IgD-negative memory B cell (primary cell): ENCODE results near the gene PTPRG. TPM values are rescaled to one million over a fixed set of nuclear protein-coding genes. Genes with fewer than 3 reads are reported as not detected.
A peak's percentile ranks its signal among the peaks of the same experiment; 100 is the strongest.

Source experiments
- H3K27ac Mint-ChIP-seq, 3 donors: one replicate each; pipeline ENCODE4 v1.8.0; 2020 to 2022; ENCODE audit warnings: mild to moderate bottlenecking in 3 of 3, mixed read lengths in 3 of 3, moderate library complexity in 1 of 3
- H3K27me3 Mint-ChIP-seq: one replicate; pipeline ENCODE4 v1.8.0; 2021; ENCODE audit warnings: mixed read lengths
- H3K36me3 Mint-ChIP-seq: one replicate; pipeline ENCODE4 v1.8.0; 2020; ENCODE audit warnings: mild to moderate bottlenecking, mixed read lengths
- H3K4me1 Mint-ChIP-seq, 3 donors: one replicate each; pipeline ENCODE4 v1.8.0; 2020 to 2022; ENCODE audit warnings: mixed read lengths in 3 of 3, mild to moderate bottlenecking in 1 of 3
- H3K4me3 Mint-ChIP-seq, 4 donors: one replicate each; pipeline ENCODE4 v1.8.0; 2020 to 2022; ENCODE audit warnings: mild to moderate bottlenecking in 4 of 4, mixed read lengths in 4 of 4, moderate library complexity in 3 of 4
- H3K9me3 Mint-ChIP-seq, 3 donors: one replicate each; pipeline ENCODE4 v1.8.0; 2020 to 2021; ENCODE audit warnings: mixed read lengths in 3 of 3, mild to moderate bottlenecking in 1 of 3
- polyA plus RNA-seq: library from polyadenylated mRNA; unstranded; fragments of 300-500 nt; fragmentation: Illumina TruSeq; gene quantifications from one replicate; pipeline ENCODE4 v1.2.3, GENCODE V29; 2021

The PTPRG gene
- polyA plus RNA-seq, 1 donor from 2014 or later: 1.9 TPM

GRCh38 chr3:61593446-61594029, 32.2 kb downstream of the PTPRG start:
- H3K36me3 Mint-ChIP-seq: no peaks in the 10 kb centered on the region
- H3K4me3 Mint-ChIP-seq: no peak overlapping the region
- no peaks in the 10 kb centered on the region for H3K4me1 Mint-ChIP-seq
- H3K9me3 Mint-ChIP-seq: peaks cover 0 to 3% (median 0%) of the 10 kb centered on the region in 3 donors
- H3K27me3 Mint-ChIP-seq: peaks cover 5% of the 10 kb centered on the region
- H3K27ac Mint-ChIP-seq: no peak overlapping the region

- no peaks in the 10 kb centered on the region for H3K36me3 Mint-ChIP-seq
- H3K4me3 Mint-ChIP-seq: no peak overlapping the region
- H3K9me3 Mint-ChIP-seq: peaks cover 0 to 3% (median 0%) of the 10 kb centered on the region in 3 donors
- H3K27me3 Mint-ChIP-seq: peaks cover 5% of the 10 kb centered on the region
- no peaks in the 10 kb centered on the region for H3K4me1 Mint-ChIP-seq
- H3K27ac Mint-ChIP-seq: no peak overlapping the region
Observed at GRCh38 chr3:61594144-61594963, 33.0 kb downstream of the PTPRG start.

- peaks cover under 1% of the 10 kb centered on the region for H3K27me3 Mint-ChIP-seq
- H3K36me3 Mint-ChIP-seq: no peaks in the 10 kb centered on the region
- no peak overlapping the region for H3K27ac Mint-ChIP-seq
- H3K9me3 Mint-ChIP-seq: no peaks in the 10 kb centered on the region
- H3K4me1 Mint-ChIP-seq: no peaks in the 10 kb centered on the region
- H3K4me3 Mint-ChIP-seq: no peak overlapping the region
Observed at GRCh38 chr3:61594964-61595285, 33.6 kb downstream of the PTPRG start.

- H3K27me3 Mint-ChIP-seq: no peaks in the 10 kb centered on the region
- H3K9me3 Mint-ChIP-seq: no peaks in the 10 kb centered on the region
- no peaks in the 10 kb centered on the region for H3K36me3 Mint-ChIP-seq
- H3K4me1 Mint-ChIP-seq: no peaks in the 10 kb centered on the region
- H3K4me3 Mint-ChIP-seq: no peak overlapping the region
- H3K27ac Mint-ChIP-seq: no peak overlapping the region
Observed at GRCh38 chr3:61595288-61595687, 33.9 kb downstream of the PTPRG start.

- Mint-ChIP-seq H3K9me3 (no peaks in the 10 kb centered on the region), H3K27ac (no peak overlapping the region)
Observed at GRCh38 chr3:61595826-61596225, 34.5 kb downstream of the PTPRG start.

GRCh38 chr3:61597906-61598305, 36.5 kb downstream of the PTPRG start:
- H3K4me3 Mint-ChIP-seq: no peak overlapping the region
- no peaks in the 10 kb centered on the region for H3K36me3 Mint-ChIP-seq
- peaks cover 0 to 2% (median 0%) of the 10 kb centered on the region in 3 donors for H3K9me3 Mint-ChIP-seq
- H3K27ac Mint-ChIP-seq: no peak overlapping the region
- no peaks in the 10 kb centered on the region for H3K27me3 Mint-ChIP-seq
- H3K4me1 Mint-ChIP-seq: no peaks in the 10 kb centered on the region

More at GRCh38 chr3:61595826-61596225, 34.5 kb downstream of the PTPRG start:
- Mint-ChIP-seq H3K36me3 (no peaks in the 10 kb centered on the region), H3K27me3 (no peaks in the 10 kb centered on the region), H3K4me3 (no peak overlapping the region), H3K4me1 (no peaks in the 10 kb centered on the region)

- H3K27me3 Mint-ChIP-seq: no peaks in the 10 kb centered on the region
- H3K4me1 Mint-ChIP-seq: no peaks in the 10 kb centered on the region
- peaks cover 0 to 2% (median 0%) of the 10 kb centered on the region in 3 donors for H3K9me3 Mint-ChIP-seq
- no peaks in the 10 kb centered on the region for H3K36me3 Mint-ChIP-seq
- no peak overlapping the region for H3K27ac Mint-ChIP-seq
- H3K4me3 Mint-ChIP-seq: no peak overlapping the region
Observed at GRCh38 chr3:61600195-61600594, 38.8 kb downstream of the PTPRG start.

- H3K27me3 Mint-ChIP-seq: no peaks in the 10 kb centered on the region
- no peak overlapping the region for H3K27ac Mint-ChIP-seq
- no peaks in the 10 kb centered on the region for H3K36me3 Mint-ChIP-seq
- H3K4me1 Mint-ChIP-seq: no peaks in the 10 kb centered on the region
- no peak overlapping the region for H3K4me3 Mint-ChIP-seq
- peaks cover 0 to 5% (median 0%) of the 10 kb centered on the region in 3 donors for H3K9me3 Mint-ChIP-seq
Observed at GRCh38 chr3:61601831-61602230, 40.5 kb downstream of the PTPRG start.

- peaks cover 0 to 5% (median 0%) of the 10 kb centered on the region in 3 donors for H3K9me3 Mint-ChIP-seq
- H3K27ac Mint-ChIP-seq: no peak overlapping the region
- no peaks in the 10 kb centered on the region for H3K36me3 Mint-ChIP-seq
- peak overlapping the region in 1 of 4 donors; percentile 28 for H3K4me3 Mint-ChIP-seq
- H3K4me1 Mint-ChIP-seq: no peaks in the 10 kb centered on the region
- H3K27me3 Mint-ChIP-seq: no peaks in the 10 kb centered on the region
Observed at GRCh38 chr3:61602466-61602865, 41.1 kb downstream of the PTPRG start.

- no peaks in the 10 kb centered on the region for H3K36me3 Mint-ChIP-seq
- no peaks in the 10 kb centered on the region for H3K27me3 Mint-ChIP-seq
- peaks cover 0 to 5% (median 0%) of the 10 kb centered on the region in 3 donors for H3K9me3 Mint-ChIP-seq
- no peak overlapping the region for H3K4me3 Mint-ChIP-seq
- no peaks in the 10 kb centered on the region for H3K4me1 Mint-ChIP-seq
- H3K27ac Mint-ChIP-seq: no peak overlapping the region
Observed at GRCh38 chr3:61605589-61606175, 44.3 kb downstream of the PTPRG start.

GRCh38 chr3:61606196-61606595, 44.8 kb downstream of the PTPRG start:
- no peaks in the 10 kb centered on the region for H3K4me1 Mint-ChIP-seq
- no peaks in the 10 kb centered on the region for H3K36me3 Mint-ChIP-seq
- H3K27me3 Mint-ChIP-seq: no peaks in the 10 kb centered on the region
- H3K9me3 Mint-ChIP-seq: peaks cover 0 to 5% (median 0%) of the 10 kb centered on the region in 3 donors
- no peak overlapping the region for H3K27ac Mint-ChIP-seq
- no peak overlapping the region for H3K4me3 Mint-ChIP-seq

GRCh38 chr3:61608072-61608471, 46.7 kb downstream of the PTPRG start:
- Mint-ChIP-seq H3K36me3 (no peaks in the 10 kb centered on the region), H3K27ac (no peak overlapping the region), H3K9me3 (peaks cover 0 to 3% (median 3%) of the 10 kb centered on the region in 3 donors), H3K27me3 (no peaks in the 10 kb centered on the region), H3K4me3 (no peak overlapping the region), H3K4me1 (no peaks in the 10 kb centered on the region)

- H3K27me3 Mint-ChIP-seq: no peaks in the 10 kb centered on the region
- peaks cover 0 to 3% (median 3%) of the 10 kb centered on the region in 3 donors for H3K9me3 Mint-ChIP-seq
- no peaks in the 10 kb centered on the region for H3K36me3 Mint-ChIP-seq
- no peaks in the 10 kb centered on the region for H3K4me1 Mint-ChIP-seq
- H3K4me3 Mint-ChIP-seq: no peak overlapping the region
- H3K27ac Mint-ChIP-seq: no peak overlapping the region
Observed at GRCh38 chr3:61608711-61609110, 47.3 kb downstream of the PTPRG start.

GRCh38 chr3:61610316-61610715, 48.9 kb downstream of the PTPRG start:
- H3K27me3 Mint-ChIP-seq: no peaks in the 10 kb centered on the region
- no peak overlapping the region for H3K27ac Mint-ChIP-seq
- no peak overlapping the region for H3K4me3 Mint-ChIP-seq
- peaks cover 0 to 3% (median 3%) of the 10 kb centered on the region in 3 donors for H3K9me3 Mint-ChIP-seq
- H3K36me3 Mint-ChIP-seq: no peaks in the 10 kb centered on the region
- no peaks in the 10 kb centered on the region for H3K4me1 Mint-ChIP-seq
